HG03175 (cell line): ENCODE results near the gene IL33.

Source experiments
- ATAC-seq: cut with Tn5 transposase; IDR thresholded peaks from one replicate; pipeline ENCODE4 v1.9.1; 2021; ENCODE audit warnings: mild to moderate bottlenecking, moderate library complexity; ENCODE audit not compliant: unreplicated experiment

Gene IL33

GRCh38 chr9:6216002-6216401 is 395 bp downstream of the IL33 start:
- ATAC-seq, result no peak

DNA sequence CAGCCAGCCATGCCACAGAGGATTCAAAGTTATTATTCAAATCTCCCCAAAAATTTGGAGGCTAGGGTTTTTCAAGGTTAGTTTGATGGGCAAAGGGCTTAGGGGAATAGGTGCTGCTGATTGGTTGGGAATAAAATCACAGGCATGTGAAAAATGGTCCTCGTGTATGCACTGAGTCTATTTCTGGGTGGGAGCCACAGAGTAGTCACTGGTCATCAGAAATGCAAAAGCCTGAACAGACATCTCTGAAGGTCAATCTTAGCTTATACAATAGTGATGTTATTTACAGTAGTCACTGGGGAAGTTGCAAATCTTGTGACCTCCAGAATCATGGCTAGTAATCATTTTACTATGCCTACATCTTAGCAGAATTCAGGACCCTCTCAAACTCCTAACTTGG is 1.3 kb downstream of the IL33 start:
- no peak for ATAC-seq

DNA sequence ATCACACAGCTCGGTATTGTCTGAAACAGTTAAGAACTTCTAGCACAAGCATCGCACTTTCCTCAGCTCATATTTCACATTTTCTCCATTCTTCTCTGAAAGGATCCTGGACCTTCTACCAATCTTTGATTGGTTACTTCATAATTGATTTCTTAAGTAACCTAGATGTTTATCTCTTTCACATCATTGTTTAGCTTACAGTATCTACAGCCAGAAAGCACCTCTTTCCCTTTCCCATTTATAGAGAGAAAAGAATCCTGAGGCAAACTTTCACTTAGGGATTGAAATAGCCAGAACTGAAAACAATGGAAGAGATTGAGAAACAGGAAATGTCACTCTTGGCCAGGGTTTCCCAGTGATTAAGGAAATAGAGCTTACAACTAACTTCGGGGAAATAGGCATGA is 2.5 kb downstream of the IL33 start:
- no peak for ATAC-seq

- no peak for ATAC-seq
These were observed 3.4 kb downstream of the IL33 start for GRCh38 chr9:6219040-6219439.

DNA sequence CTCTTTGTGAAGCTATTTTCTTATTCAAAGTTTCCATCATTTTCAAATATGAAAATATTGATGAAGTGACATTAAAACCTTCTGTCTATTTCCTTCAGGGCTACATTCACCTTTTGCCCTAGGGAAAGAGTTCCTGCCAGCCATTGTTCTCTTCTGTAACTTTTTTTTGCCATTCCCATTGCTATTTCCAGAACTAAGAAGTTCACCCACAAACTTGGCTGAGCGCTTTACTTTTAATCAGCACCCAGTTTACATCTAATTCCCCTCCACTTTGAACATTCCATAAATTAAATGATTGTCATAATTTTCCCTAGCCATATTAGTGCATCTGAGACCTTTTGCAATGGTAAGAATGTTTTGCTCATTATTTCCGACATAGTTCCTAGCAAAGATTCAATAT is 4.4 kb downstream of the IL33 start:
- ATAC-seq, result no peak

- no peak for ATAC-seq
These were observed 9.0 kb downstream of the IL33 start for GRCh38 chr9:6224393-6225154.

DNA sequence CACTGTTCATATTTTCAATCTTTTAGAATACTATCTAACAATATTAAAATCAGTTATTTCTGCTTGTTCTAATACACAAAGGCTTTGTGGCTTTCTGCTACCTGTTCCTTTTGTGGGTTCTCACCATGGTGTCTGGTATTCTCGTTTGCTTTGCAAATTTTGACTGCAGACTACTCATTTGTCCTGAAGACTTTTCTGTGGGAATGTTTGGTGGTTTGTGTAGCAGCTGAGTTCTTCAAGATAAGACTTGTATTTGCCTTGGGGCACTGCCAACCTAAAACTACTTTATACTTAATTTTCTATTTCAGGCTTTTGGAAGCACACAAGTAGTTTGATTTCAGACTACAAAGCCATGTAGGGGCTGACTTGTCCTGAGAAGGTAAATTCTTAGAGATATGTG is 11.1 kb downstream of the IL33 start:
- no peak for ATAC-seq

- no peak for ATAC-seq
These were observed 13.6 kb downstream of the IL33 start for GRCh38 chr9:6229186-6229585.

DNA sequence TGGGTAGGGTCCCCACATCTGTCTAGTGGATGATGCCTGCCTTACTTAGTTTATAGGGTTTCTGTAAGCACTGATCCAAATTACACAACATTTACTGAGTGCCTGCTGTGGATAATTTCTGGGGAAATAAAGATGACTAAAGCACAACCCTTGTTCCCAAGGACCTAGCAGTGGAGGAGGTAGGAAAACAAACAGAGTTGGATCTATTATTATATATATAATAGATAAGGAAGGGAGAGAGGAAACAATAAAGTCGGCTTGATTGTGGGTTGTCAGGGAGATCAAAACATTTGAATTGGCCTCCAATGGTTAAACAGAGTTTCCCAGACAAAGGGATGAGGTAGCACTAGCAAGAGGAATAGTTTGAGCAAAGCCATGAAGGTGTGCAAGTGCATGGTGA is 14.0 kb downstream of the IL33 start:
- ATAC-seq, result no peak

GRCh38 chr9:6230037-6230780 is 14.6 kb downstream of the IL33 start:
- ATAC-seq, result no peak

GRCh38 chr9:6232336-6232945 is 16.8 kb downstream of the IL33 start:
- no peak for ATAC-seq

DNA sequence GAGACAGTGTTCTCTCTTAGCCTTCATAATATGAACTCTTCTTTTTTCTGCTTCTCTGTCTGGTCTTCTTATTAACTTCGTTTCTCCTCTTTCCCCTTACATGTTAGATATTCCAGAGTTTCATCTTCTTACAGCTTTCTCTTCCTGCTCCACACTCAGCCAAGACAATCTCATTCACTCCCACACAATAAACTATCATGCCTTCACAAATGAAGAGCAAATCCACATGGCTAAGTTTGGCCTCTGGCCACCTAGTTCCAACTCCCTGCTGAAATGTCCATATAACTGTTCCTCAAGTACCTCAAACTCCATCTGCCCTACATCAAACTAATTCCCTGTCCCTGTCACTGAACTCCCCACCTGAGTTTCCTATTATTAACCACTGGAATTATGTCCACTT is 18.4 kb downstream of the IL33 start:
- ATAC-seq, result no peak

DNA sequence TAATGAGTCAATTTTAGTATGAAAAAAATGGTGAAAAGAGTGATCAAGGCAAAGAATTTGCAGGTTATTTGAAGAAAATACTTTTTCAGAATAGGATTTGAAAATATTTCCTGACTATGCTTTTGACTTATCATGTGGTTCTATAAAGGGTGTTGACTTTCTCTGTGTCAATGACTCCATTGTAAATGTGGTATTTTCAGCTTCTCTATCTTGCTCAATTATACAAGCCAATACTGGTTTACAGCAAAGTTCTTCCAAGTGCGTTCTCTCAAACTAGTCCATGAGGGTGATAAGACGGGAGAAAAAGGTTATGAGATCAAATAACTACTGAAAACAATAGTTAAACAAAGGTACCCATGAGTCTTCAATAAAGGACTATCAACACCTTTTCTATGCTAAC is 21.7 kb downstream of the IL33 start:
- no peak for ATAC-seq

DNA sequence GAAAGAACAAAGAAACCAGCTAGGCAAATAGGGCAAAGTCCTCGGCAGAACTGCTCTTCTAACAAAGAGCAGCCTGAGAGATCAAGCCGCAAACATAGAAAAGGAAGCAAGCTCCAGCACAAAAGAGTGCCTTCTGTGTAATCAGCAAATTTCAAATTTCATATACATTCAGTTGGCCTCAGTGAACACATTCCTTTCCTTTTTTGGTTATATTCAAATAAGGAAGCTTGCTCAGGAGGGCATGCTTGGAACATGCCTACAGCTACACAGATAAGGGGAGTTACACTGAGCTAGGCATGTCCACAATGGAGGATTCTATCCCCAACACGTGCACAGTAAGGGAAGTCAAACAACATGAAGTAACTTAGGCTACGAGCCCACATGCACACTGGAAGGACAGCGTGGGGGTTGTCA is 23.4 kb downstream of the IL33 start:
- no peak for ATAC-seq

- ATAC-seq, result no peak
These were observed 24.1 kb downstream of the IL33 start for GRCh38 chr9:6239694-6240093.

GRCh38 chr9:6243746-6244145 is 28.1 kb downstream of the IL33 start:
- no peak for ATAC-seq

GRCh38 chr9:6247266-6247665 is 31.7 kb downstream of the IL33 start:
- ATAC-seq, result no peak

DNA sequence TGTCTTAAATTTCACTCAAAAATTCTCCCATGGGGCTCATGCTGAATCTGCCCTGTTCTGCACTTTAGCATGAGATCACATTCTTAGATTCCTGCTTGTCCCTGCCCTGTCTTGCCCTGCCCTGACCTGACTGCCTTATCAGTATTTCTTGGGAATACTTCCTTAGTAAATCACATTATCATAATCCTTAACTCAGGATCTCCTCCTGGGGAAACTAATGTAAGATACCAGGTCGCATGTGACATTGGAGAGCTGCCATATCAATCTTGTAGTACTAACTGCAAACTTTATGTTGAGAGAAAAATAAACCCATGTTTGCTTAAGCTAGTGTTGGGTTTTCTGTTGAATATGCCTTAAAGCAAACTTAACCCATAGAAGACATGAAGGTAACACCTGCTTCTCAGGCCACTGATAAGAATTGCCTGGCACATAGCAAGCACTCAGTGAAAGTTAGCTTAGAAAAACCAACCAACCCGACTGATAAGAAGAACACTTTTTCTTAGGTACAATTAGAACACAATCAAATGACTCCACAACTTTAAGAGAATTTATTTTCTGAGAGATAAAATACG is 53.3 kb downstream of the IL33 start:
- no peak for ATAC-seq

GRCh38 chr9:6270896-6271295 is 55.3 kb downstream of the IL33 start:
- ATAC-seq, result no peak

GRCh38 chr9:6271508-6272228 is 56.1 kb downstream of the IL33 start:
- ATAC-seq, result no peak

GRCh38 chr9:6272229-6272598 is 56.6 kb downstream of the IL33 start:
- ATAC-seq, result no peak
